Esophagus muscularis mucosa (tissue), 4 donors: ENCODE data around the gene ACTL6B. TPM values are rescaled to one million over a fixed set of nuclear protein-coding genes. Genes with fewer than 3 reads are reported as not detected.
A peak's percentile ranks its signal among the peaks of the same experiment; 100 is the strongest.
"Not testable (repeated sequence)": the region's sequence is repeated elsewhere in the genome, so short reads cannot be mapped to it uniquely, and the experiment has no call there.

Source experiments
- DNase-seq: peaks from one replicate; pipeline ENCODE4 v3.0.0-alpha.2; 2017; ENCODE audit errors: extremely low spot score
- H3K27ac ChIP-seq, 4 donors: fragments of 200-600 bp; sonication (generic); replicated peaks in 1 of 4; 1 replicate in 3 of 4; 2 replicates in 1 of 4; pipeline ENCODE4 v1.5.1; 2016 to 2019; ENCODE audit warnings: mild to moderate bottlenecking in 1 of 4
- H3K27me3 ChIP-seq, 4 donors: fragments of 200-600 bp; sonication (generic); one replicate each; pipeline versions ENCODE4 v1.5.1 to v1.6.0; 2016 to 2019
- H3K36me3 ChIP-seq, 4 donors: fragments of 200-600 bp; sonication (generic); one replicate each; pipeline ENCODE4 v1.5.1; 2016 to 2019
- H3K4me1 ChIP-seq, 4 donors: fragments of 200-600 bp; sonication (generic); one replicate each; pipeline ENCODE4 v1.5.1; 2016 to 2019
- H3K4me3 ChIP-seq, 4 donors: fragments of 200-600 bp; sonication (generic); 1 replicate in 2 of 4; 2 replicates in 2 of 4; pipeline ENCODE4 v1.5.1; 2016 to 2019; ENCODE audit warnings: mild to moderate bottlenecking in 4 of 4, moderate library complexity in 1 of 4
- H3K9me3 ChIP-seq, 4 donors: fragments of 200-600 bp; sonication (generic); 1 replicate in 3 of 4; 2 replicates in 1 of 4; pipeline ENCODE4 v1.5.1; 2016 to 2019
- EP300 ChIP-seq: sonication (generic); formaldehyde crosslinking; IDR thresholded peaks from one replicate; pipeline ENCODE4 v1.6.1; 2017; ENCODE audit warnings: antibody characterized with exemption
- POLR2A ChIP-seq: fragments of 450-650 bp; IDR thresholded peaks from one replicate; pipeline ENCODE4 v1.6.1; 2017; ENCODE audit warnings: antibody characterized with exemption, moderate library complexity, mild to moderate bottlenecking, low read depth
- POLR2AphosphoS5 ChIP-seq, 2 donors: sonication (generic); formaldehyde crosslinking; IDR thresholded peaks; one replicate each; pipeline ENCODE4 v1.6.1; 2017; ENCODE audit warnings: antibody characterized with exemption in 2 of 2
- whole genome bisulfite sequencing: methylation state at CpG from one replicate; pipeline ENCODE4 v1.1.5; 2018; 5-methylcytosine and 5-hydroxymethylcytosine counted together
- intact Hi-C: fragments of 100-400 bp; cut with DNase I; formaldehyde crosslinking; loops from one replicate; pipeline ENCODE4 v1.15.1; 2023
- total RNA-seq, 4 donors: library from RNA; depleted of rRNA; stranded (reverse); fragments of >200 nt; gene quantifications; one replicate each; pipeline versions ENCODE4 v1.1.0 to v1.2.1, GENCODE V29; 2016
- TF ChIP-seq, protein P1 (sequence below), 3 experiments: fragments of 200-600 bp in 2 of 3; fragments of 450-650 bp in 1 of 3; sonication (generic) in 2 of 3; IDR thresholded peaks; one replicate each; pipeline ENCODE4 v1.5.1; 2017 to 2019; ENCODE audit warnings: antibody characterized with exemption in 3 of 3, mild to moderate bottlenecking in 2 of 3, moderate library complexity in 1 of 3

ACTL6B gene
- total RNA-seq = not detected

DNA sequence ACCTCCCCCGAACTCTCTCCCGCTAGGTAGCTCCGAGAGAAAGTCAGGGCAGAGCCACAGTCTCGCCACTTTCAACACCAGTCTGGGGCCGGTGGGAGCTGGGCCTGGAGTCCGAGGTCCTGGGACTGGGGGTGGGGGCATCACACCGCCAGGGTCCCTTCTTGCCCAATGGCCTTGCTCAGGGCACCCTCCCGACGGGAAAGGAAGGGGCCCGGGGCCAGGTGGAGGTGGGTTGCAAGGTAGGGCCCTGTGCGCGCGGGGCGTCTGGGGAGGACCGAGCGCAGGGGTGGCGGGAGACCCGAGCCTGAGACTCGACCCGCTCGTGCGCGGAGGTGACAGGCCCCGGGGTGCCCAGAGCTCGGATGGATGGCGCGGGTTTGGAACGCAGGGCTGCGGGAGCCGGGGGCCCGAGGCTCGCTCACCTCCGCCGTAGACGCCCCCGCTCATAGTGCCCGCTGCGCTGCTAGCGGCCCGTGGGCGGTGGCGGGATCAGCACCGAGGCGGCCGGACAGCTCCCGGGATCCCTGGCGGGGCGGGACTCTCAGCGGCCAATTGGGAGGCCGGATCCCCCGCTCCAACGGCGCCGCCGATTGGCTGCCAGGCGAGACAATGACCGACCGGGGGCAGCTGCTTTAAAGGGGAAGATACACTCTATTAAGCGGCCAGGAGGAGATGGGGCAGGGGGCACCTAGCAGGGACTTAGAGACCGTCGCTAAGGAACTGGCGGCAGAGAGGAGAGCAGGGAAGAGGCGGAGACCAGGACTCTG, at the start of gene ACTL6B:
TSS of gene ACTL6B (minus strand) at position 541 of the 767 bp plus-strand sequence. CDS start at position 447, 94 bp downstream.
- peaks cover 0 to 87% (median 27%) of the 10 kb centered on the region in 4 donors for H3K27me3 ChIP-seq
- intact Hi-C loops = no loop called here
- WGBS = 14% methylated on average over 7 of the region's 63 CpGs
- no peak for TF ChIP-seq POLR2AphosphoS5 (IDR thresholded peaks at IDR 0.05)
- no peak for TF ChIP-seq EP300
- TF ChIP-seq, protein P1, sequence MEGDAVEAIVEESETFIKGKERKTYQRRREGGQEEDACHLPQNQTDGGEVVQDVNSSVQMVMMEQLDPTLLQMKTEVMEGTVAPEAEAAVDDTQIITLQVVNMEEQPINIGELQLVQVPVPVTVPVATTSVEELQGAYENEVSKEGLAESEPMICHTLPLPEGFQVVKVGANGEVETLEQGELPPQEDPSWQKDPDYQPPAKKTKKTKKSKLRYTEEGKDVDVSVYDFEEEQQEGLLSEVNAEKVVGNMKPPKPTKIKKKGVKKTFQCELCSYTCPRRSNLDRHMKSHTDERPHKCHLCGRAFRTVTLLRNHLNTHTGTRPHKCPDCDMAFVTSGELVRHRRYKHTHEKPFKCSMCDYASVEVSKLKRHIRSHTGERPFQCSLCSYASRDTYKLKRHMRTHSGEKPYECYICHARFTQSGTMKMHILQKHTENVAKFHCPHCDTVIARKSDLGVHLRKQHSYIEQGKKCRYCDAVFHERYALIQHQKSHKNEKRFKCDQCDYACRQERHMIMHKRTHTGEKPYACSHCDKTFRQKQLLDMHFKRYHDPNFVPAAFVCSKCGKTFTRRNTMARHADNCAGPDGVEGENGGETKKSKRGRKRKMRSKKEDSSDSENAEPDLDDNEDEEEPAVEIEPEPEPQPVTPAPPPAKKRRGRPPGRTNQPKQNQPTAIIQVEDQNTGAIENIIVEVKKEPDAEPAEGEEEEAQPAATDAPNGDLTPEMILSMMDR (IDR thresholded peaks at IDR 0.05) = no peak
- TF ChIP-seq POLR2A = no peak
- H3K36me3 ChIP-seq = no peaks in the 10 kb centered on the region
- no peak within 1 kb of the TSS for H3K4me3 ChIP-seq
- DNase-seq = no peak
- H3K9me3 ChIP-seq = no peaks in the 10 kb centered on the region
- H3K4me1 ChIP-seq = peaks cover 0 to 10% (median 4%) of the 10 kb centered on the region in 4 donors
- H3K27ac ChIP-seq = no peak within 1 kb of the TSS

GRCh38 chr7:100705320-100705752, 49.1 kb upstream of the ACTL6B start:
- intact Hi-C loops = loop anchor here (5.0 to 10.0 kb wide), 2 partner anchors 147 to 179 kb away; partner anchors contain the start of genes SLC12A9 and UFSP1
- peak; percentile 93 for DNase-seq
- WGBS = 0% methylated on average over 2 of the region's 25 CpGs

GRCh38 chr7:100701089-100701488, 44.8 kb upstream of the ACTL6B start:
- not testable (repeated sequence) for H3K36me3 ChIP-seq, H3K27me3 ChIP-seq, DNase-seq, H3K27ac ChIP-seq, H3K4me1 ChIP-seq, H3K4me3 ChIP-seq, H3K9me3 ChIP-seq
- WGBS = 81% methylated on average over 3 of the region's 3 CpGs
- intact Hi-C loops = loop anchor here (10.0 kb wide), 1 partner anchor 184 kb away; the partner anchor contains the start of gene UFSP1

More at GRCh38 chr7:100705320-100705752, 49.1 kb upstream of the ACTL6B start:
- H3K9me3 ChIP-seq = no peaks in the 10 kb centered on the region
- peak overlapping the region; percentile 70 to 88 (median 75) for H3K4me3 ChIP-seq
- H3K27me3 ChIP-seq = no peaks in the 10 kb centered on the region
- TF ChIP-seq POLR2AphosphoS5 (IDR thresholded peaks at IDR 0.05) (no peak), POLR2A (no peak), EP300 (no peak)
- TF ChIP-seq, protein P1 (IDR thresholded peaks at IDR 0.05) = peak; percentile 88 to 93 (median 90)
- H3K4me1 ChIP-seq = peaks cover 16 to 26% (median 23%) of the 10 kb centered on the region in 4 donors
- peak overlapping the region; percentile 86 to 96 (median 92) for H3K27ac ChIP-seq
- H3K36me3 ChIP-seq = peaks cover 0 to 9% (median 9%) of the 10 kb centered on the region in 4 donors

DNA sequence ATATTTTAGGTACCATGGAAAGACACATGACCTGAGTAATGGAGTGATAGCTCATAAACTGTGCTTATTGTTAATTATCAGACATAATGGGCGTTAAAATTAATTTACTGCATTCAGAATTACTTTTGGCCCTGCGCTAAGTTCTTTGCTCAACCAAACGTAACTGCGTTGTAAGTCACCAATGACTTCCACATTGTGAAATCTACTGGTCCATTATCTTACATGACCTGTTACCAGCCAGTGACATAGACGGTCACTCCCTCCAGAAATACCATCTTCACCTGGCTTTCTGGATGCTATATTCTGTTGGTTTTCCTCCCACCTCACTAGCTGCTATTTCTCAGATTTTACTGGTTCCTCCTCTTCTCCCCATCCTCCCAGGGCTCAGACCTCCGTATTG, 42.8 kb upstream of the ACTL6B start:
- intact Hi-C loops = loop anchor here (10.0 kb wide), 1 partner anchor 224 kb away; the partner anchor contains the start of gene TSC22D4
- H3K9me3 ChIP-seq = no peaks in the 10 kb centered on the region
- no peak overlapping the region for H3K4me3 ChIP-seq
- peaks cover 4 to 7% (median 7%) of the 10 kb centered on the region in 4 donors for H3K4me1 ChIP-seq
- no peak for DNase-seq
- no peak overlapping the region for H3K27ac ChIP-seq
- no peaks in the 10 kb centered on the region for H3K36me3 ChIP-seq
- TF ChIP-seq EP300 = no peak
- TF ChIP-seq POLR2A = no peak
- TF ChIP-seq, protein P1 (IDR thresholded peaks at IDR 0.05) = no peak
- no peak for TF ChIP-seq POLR2AphosphoS5 (IDR thresholded peaks at IDR 0.05)
- 69% methylated on average over 6 of the region's 6 CpGs for WGBS
- H3K27me3 ChIP-seq = no peaks in the 10 kb centered on the region

DNA sequence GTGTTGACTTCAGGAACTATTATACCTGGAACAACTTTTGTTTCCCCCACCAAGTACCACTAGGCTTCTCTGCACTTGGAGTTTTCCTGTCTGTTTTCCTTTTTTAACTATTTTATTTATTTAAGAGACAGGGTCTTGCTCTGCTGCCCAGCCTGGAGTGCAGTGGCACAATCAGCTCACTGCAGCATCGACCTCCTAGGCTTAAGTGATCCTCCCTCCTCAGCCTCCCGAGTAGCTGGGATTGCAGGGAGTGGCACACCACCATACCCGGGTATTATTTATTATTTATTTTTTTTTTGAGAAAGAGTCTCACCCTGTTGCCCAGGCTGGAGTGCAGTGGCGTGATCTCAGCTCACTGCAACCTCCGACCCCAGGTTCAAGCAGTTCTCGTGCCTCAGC, 39.9 kb upstream of the ACTL6B start:
- intact Hi-C loops = loop anchor here (10.0 kb wide), 1 partner anchor 221 kb away; the partner anchor contains the start of gene TSC22D4
- no peak for DNase-seq
- Histone ChIP-seq H3K27ac (no peak overlapping the region), H3K4me3 (no peak overlapping the region), H3K36me3 (peaks cover 0 to under 1% (median 0%) of the 10 kb centered on the region in 4 donors), H3K4me1 (peaks cover 23 to 32% (median 30%) of the 10 kb centered on the region in 4 donors), H3K9me3 (no peaks in the 10 kb centered on the region), H3K27me3 (no peaks in the 10 kb centered on the region)
- TF ChIP-seq, protein P1 (IDR thresholded peaks at IDR 0.05) = no peak
- TF ChIP-seq POLR2AphosphoS5 (IDR thresholded peaks at IDR 0.05) (no peak), POLR2A (no peak), EP300 (no peak)
- WGBS = 84% methylated on average over 6 of the region's 6 CpGs
